HuH-7 (cell line): Measurements from ENCODE around the gene FBRSL1.
A peak's percentile ranks its signal among the peaks of the same experiment; 100 is the strongest.
"Not testable (repeated sequence)": the region's sequence is repeated elsewhere in the genome, so short reads cannot be mapped to it uniquely, and the experiment has no call there.

Source experiments
- DNase-seq: peaks from one replicate; pipeline ENCODE4 v3.0.0; 2011; ENCODE audit warnings: low spot score

Gene FBRSL1

GRCh38 chr12:132489602-132490266 is at the start of gene FBRSL1:
FBRSL1 (plus strand) TSS chr12:132490151.
- DNase-seq: peak; percentile 87

- DNase-seq: not testable (repeated sequence)
These were observed 49.5 kb upstream of the FBRSL1 start for GRCh38 chr12:132440420-132440819.

GRCh38 chr12:132441871-132442863 is 47.8 kb upstream of the FBRSL1 start:
- no peak for DNase-seq

- no peak for DNase-seq
These were observed 46.9 kb upstream of the FBRSL1 start for GRCh38 chr12:132443091-132443490.

GRCh38 chr12:132444283-132444682 is 45.7 kb upstream of the FBRSL1 start:
- DNase-seq: no peak

- no peak for DNase-seq
These were observed 44.7 kb upstream of the FBRSL1 start for GRCh38 chr12:132444957-132445883.

- DNase-seq: no peak
These were observed 43.9 kb upstream of the FBRSL1 start for GRCh38 chr12:132445884-132446632.

GRCh38 chr12:132446633-132447326 is 43.2 kb upstream of the FBRSL1 start:
- DNase-seq: peak; percentile 59

GRCh38 chr12:132447327-132447720 is 42.6 kb upstream of the FBRSL1 start:
- no peak for DNase-seq

- no peak for DNase-seq
These were observed 42.1 kb upstream of the FBRSL1 start for GRCh38 chr12:132447731-132448462.

- DNase-seq: no peak
These were observed 41.5 kb upstream of the FBRSL1 start for GRCh38 chr12:132448463-132448820.

- no peak for DNase-seq
These were observed 40.2 kb upstream of the FBRSL1 start for GRCh38 chr12:132449565-132450417.

GRCh38 chr12:132450418-132451171 is 39.4 kb upstream of the FBRSL1 start:
- no peak for DNase-seq

- DNase-seq: no peak
These were observed 38.6 kb upstream of the FBRSL1 start for GRCh38 chr12:132451172-132451835.

- no peak for DNase-seq
These were observed 38.1 kb upstream of the FBRSL1 start for GRCh38 chr12:132451836-132452195.

- no peak for DNase-seq
These were observed 37.2 kb upstream of the FBRSL1 start for GRCh38 chr12:132452596-132453350.
